GM10266 (cell line): Measurements from ENCODE around the gene NT5DC1.
A peak's percentile ranks its signal among the peaks of the same experiment; 100 is the strongest.

Experiments used
- DNase-seq: peaks from one replicate; pipeline ENCODE4 v3.0.0; 2012; ENCODE audit errors: extremely low spot score
- TF ChIP-seq, protein P1 (sequence below): IDR thresholded peaks from 2 replicates; pipeline ENCODE4 v1.5.1; 2012; ENCODE audit warnings: mild to moderate bottlenecking, low read depth; ENCODE audit not compliant: control insufficient read depth, insufficient read depth; ENCODE audit errors: missing control alignments

The NT5DC1 gene

DNA sequence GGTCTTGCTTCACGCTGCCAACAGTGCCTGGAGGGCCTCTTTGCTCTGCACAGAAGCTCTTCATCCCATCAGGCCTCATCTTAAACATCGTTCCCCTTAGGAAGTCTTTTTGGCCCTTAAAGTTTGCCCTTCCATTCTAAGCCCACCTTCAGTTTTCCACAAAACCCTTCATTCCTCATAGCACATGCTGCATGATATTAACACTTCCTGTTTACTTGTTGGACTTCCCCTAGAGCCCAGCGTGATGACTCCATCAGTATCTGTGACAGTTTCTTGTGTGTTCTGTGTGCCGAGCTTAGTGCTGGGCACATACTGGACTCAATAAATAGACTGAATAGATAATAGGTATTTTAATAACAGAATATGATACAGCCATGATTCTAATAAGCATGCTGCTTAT lies 2.2 kb downstream of the NT5DC1 start:
- DNase-seq = no peak
- TF ChIP-seq, protein P1, sequence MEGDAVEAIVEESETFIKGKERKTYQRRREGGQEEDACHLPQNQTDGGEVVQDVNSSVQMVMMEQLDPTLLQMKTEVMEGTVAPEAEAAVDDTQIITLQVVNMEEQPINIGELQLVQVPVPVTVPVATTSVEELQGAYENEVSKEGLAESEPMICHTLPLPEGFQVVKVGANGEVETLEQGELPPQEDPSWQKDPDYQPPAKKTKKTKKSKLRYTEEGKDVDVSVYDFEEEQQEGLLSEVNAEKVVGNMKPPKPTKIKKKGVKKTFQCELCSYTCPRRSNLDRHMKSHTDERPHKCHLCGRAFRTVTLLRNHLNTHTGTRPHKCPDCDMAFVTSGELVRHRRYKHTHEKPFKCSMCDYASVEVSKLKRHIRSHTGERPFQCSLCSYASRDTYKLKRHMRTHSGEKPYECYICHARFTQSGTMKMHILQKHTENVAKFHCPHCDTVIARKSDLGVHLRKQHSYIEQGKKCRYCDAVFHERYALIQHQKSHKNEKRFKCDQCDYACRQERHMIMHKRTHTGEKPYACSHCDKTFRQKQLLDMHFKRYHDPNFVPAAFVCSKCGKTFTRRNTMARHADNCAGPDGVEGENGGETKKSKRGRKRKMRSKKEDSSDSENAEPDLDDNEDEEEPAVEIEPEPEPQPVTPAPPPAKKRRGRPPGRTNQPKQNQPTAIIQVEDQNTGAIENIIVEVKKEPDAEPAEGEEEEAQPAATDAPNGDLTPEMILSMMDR = no peak

DNA sequence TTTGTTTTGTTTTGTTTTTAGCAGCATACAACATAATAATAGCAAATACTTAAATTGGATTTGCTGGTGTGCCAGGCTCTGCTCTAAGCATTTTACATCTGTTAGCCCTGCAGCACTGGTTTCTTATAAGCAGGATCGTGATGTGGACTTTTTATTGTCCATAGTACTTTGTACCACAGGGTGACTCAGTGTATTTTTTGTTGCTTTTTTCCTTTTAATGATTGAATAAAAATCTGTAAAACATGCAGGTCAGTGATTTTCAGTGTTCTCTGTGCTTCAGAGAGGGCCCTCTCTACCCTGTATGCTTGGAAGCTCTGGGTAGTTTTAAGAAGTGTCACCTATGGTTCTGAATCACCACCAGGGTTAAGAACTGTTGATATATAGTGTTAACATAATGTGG lies 4.0 kb downstream of the NT5DC1 start:
- TF ChIP-seq, protein P1 = no peak
- no peak for DNase-seq

DNA sequence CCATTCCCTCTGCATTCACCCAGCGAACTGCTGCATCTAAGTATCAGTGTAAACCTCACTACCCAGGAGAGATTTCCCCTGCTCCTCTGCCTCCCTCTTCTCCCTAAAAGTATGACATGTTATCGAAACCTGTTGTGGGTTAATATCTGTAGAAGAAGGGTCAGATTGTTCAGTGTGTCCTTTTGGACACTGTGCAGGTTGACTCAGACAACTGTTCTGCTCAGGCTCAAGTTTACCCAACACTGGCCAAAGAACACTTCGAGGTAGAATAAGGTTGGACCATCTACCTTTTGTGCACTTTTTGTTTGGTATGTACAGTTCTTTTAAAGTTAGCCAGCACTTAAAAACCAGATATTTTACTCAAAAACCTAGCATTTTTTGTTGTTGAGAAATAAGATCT lies 4.6 kb downstream of the NT5DC1 start:
- no peak for DNase-seq
- TF ChIP-seq, protein P1 = no peak

DNA sequence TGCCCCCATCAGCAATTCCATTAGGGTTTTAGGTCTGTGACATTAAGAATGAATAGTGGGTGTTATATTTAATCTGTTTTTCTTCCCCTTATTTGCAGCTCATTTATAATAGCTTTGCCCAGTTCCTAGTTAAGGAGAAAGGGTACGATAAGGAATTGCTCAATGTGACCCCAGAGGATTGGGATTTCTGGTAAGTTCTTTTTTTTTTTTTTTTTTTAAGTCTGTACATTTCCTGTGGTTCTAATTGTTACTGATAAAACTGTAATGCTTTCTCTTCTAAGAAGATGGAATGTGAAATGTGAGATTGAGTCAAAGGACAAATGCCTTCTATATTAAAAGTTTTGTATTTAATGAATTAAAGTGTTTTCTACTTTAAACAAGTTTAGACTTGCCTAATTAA lies 5.5 kb downstream of the NT5DC1 start:
- TF ChIP-seq, protein P1 = no peak
- DNase-seq = no peak

DNA sequence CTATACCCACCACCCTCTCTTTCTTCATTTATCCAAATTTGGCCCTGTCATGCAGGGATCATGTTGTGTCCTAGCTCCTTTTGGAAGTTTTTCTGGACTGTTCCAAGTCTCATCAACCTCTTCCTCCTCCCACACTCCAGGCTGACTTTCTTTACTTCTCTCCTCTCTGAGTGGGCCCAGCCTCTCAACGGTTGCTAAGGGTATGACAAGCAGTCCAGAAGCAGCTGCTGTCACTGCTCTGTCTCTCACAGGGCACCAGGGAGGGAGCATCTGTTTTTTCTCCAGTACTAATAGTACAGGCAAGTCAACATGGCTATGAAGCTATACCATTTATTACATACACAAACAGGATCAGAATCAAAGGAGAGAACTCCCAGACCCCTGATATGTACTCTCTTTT lies 8.2 kb downstream of the NT5DC1 start:
- TF ChIP-seq, protein P1 = no peak
- DNase-seq = no peak

DNA sequence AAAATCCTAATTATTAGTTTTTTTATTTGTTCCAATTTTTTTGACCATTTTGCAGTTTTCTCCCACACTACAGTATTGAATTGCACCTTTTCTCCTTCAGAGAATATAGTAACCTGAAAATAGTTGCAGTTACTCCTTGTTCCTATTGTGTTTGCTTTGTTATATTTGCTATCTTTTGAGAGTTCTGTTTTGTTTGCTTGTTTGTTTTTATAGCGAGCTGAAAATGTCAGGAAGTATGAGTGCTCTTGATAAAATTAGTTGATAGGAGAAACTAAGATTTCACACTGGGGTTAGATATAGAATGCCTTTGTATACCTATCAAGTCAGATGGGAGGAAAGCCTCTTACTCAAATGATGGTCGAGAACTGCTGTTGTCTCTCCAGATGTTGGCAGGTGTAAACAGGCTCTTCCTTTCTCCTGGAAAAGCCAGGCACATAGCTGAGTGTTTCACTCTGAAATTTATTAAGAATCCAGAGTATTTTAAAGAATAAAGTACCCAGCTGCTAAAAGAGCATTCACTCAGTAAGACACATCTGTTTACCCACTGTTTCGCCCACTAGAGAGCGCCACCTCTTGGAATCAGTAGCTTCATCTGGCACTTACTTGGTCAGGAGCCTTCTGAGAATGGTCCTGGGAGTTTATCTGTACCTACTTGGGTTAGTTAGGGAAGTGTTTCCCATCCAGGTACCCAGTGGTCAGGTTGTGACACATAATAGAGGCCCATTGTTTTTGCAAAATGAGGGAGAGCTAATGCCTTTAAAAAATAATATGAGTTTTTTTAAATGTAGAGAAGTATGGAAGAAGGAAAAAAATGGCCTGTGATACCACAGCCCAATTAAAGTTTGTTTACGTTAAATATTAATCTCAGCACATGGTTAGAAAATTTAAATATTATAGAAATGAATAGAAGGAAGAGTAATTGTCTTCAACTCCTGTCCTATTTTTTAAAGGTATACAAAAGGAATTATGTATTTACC lies 11.2 kb downstream of the NT5DC1 start:
- DNase-seq = no peak
- TF ChIP-seq, protein P1 = peak; percentile 65

DNA sequence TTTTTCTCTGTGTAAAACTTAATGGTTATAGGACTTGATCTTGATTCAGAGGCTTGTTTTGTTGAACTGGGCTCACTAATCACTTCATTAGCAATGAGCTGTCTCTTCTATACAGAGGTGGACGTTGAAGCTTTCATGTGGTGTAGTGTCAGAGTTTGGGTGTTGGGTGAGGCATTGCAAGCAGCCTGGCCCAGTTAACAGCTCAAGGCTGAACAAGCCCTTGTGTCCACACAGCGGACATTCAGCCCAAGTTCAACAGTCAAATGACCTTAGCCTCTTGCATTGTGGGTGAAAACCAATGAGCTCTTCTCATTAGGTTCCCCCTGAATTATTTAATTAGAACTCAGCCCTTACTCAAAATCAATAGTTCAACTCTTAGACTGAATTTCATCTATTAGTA lies 12.7 kb downstream of the NT5DC1 start:
- TF ChIP-seq, protein P1 = no peak
- no peak for DNase-seq
